K562 (cell line): Measurements from ENCODE around the gene MAP3K7. TPM values are rescaled to one million over a fixed set of nuclear protein-coding genes. Genes with fewer than 3 reads are reported as not detected.

Experiments used
- ARID4B ChIP-seq: sonication (generic); formaldehyde crosslinking; IDR thresholded peaks from 2 replicates; pipeline ENCODE4 v1.8.0; 2022; ENCODE audit warnings: mild to moderate bottlenecking, missing genetic modification reagents
- CBX8 ChIP-seq: fragments of 200-600 bp; sonication (generic); IDR thresholded peaks from 2 replicates; pipeline ENCODE4 v1.6.1; 2012; ENCODE audit warnings: borderline replicate concordance, mixed run types, low read depth, mild to moderate bottlenecking, moderate library complexity, mixed read lengths, low read length, control low read depth, inconsistent platforms; ENCODE audit not compliant: poor library complexity, severe bottlenecking; ENCODE audit errors: extremely low read depth
- CHD2 ChIP-seq: IDR thresholded peaks from 2 replicates; pipeline ENCODE4 v1.6.1; 2011; ENCODE audit warnings: low read depth, low read length
- FOS ChIP-seq: IDR thresholded peaks from 3 replicates; pipeline ENCODE4 v1.6.1; 2011; ENCODE audit not compliant: insufficient read length; ENCODE audit errors: extremely low read depth
- HLTF ChIP-seq: fragments of 450-650 bp; IDR thresholded peaks from 2 replicates; pipeline ENCODE4 v1.6.1; 2016
- MLX ChIP-seq, 2 experiments: fragments of 450-650 bp in 1 of 2; sonication (generic) in 1 of 2; formaldehyde crosslinking; conservative IDR thresholded peaks; 2 replicates each; pipeline versions ENCODE4 v1.4.0 to v1.8.1; 2020 to 2022; ENCODE audit warnings: mild to moderate bottlenecking in 1 of 2, missing genetic modification reagents in 1 of 2
- NEUROD1 ChIP-seq: fragments of 150-350 bp; IDR thresholded peaks from 2 replicates; pipeline ENCODE4 v1.6.1; 2014; ENCODE audit warnings: borderline replicate concordance, low read length, low read depth; ENCODE audit not compliant: partially characterized antibody
- NFIC ChIP-seq: fragments of 450-650 bp; IDR thresholded peaks from 2 replicates; pipeline ENCODE4 v1.6.1; 2017; ENCODE audit warnings: mild to moderate bottlenecking, inconsistent platforms
- PHB2 ChIP-seq: fragments of 450-650 bp; IDR thresholded peaks from 2 replicates; pipeline ENCODE4 v1.6.1; 2017; ENCODE audit warnings: low read depth
- POLR2AphosphoS5 ChIP-seq: IDR thresholded peaks from 2 replicates; pipeline ENCODE4 v1.6.1; 2011; ENCODE audit warnings: mild to moderate bottlenecking, low read depth, low read length, moderate library complexity; ENCODE audit not compliant: control insufficient read depth, insufficient read depth
- SMARCC2 ChIP-seq: fragments of 450-650 bp; IDR thresholded peaks from 2 replicates; pipeline ENCODE4 v1.6.1; 2017; ENCODE audit warnings: antibody characterized with exemption, moderate library complexity, mild to moderate bottlenecking, low read depth
- TARDBP ChIP-seq: fragments of 450-650 bp; IDR thresholded peaks from 2 replicates; pipeline ENCODE4 v1.6.1; 2016
- TRIM24 ChIP-seq, 2 experiments: fragments of 450-650 bp; IDR thresholded peaks; 2 replicates each; pipeline ENCODE4 v1.6.1; 2016
- YBX1 ChIP-seq: fragments of 450-650 bp; IDR thresholded peaks from 2 replicates; pipeline ENCODE4 v1.7.1; 2016; ENCODE audit warnings: mild to moderate bottlenecking
- ZEB2 ChIP-seq: fragments of 450-650 bp; IDR thresholded peaks from 2 replicates; pipeline ENCODE4 v1.6.1; 2016
- ZKSCAN1 ChIP-seq: fragments of 150-350 bp; IDR thresholded peaks from 2 replicates; pipeline ENCODE4 v1.6.1; 2016; ENCODE audit warnings: low read depth, low read length
- ZNF282 ChIP-seq: sonication (generic); formaldehyde crosslinking; IDR thresholded peaks from 2 replicates; pipeline ENCODE4 v1.8.1; 2023; ENCODE audit warnings: missing genetic modification reagents
- ZNF347 ChIP-seq: fragments of 450-650 bp; formaldehyde crosslinking; IDR thresholded peaks from 2 replicates; pipeline ENCODE4 v1.4.0; 2020; ENCODE audit warnings: low read depth, mild to moderate bottlenecking, moderate library complexity
- polyA plus RNA-seq, 8 experiments: library from polyadenylated mRNA; depleted of rRNA in 4 of 8; stranded (reverse) in 5 of 8; unstranded in 3 of 8; fragments of >200 nt; fragmentation: Nextera tagmentation in 2 of 8; fragmentation: Illumina TruSeq in 1 of 8; extraction: Ambion mirVana in 2 of 8; extraction: Trizol in 1 of 8; gene quantifications; 2 replicates each; pipeline versions ENCODE4 v1.2.1 to v1.2.3, GENCODE V29; 2011 to 2014; ENCODE audit warnings: inconsistent platforms in 1 of 8, missing spikeins in 1 of 8
- total RNA-seq, 7 experiments: library from RNA; depleted of rRNA in 6 of 7; stranded (reverse); fragments of >200 nt in 6 of 7; fragmentation: Illumina TruSeq in 2 of 7; extraction: Trizol in 2 of 7; gene quantifications; 2 replicates each; pipeline versions ENCODE4 v1.2.1 to v1.2.3, GENCODE V29; 2011 to 2021; ENCODE audit warnings: low replicate concordance in 1 of 7
- TF ChIP-seq, protein P1 (sequence below): fragments of 200-800 bp; sonication (Bioruptor generic); IDR thresholded peaks from 2 replicates; pipeline ENCODE4 v1.6.1; 2016; ENCODE audit warnings: missing genetic modification characterization, missing compliant biosample characterization

The MAP3K7 gene
- total and polyA plus RNA-seq, 9 of the 15 experiments (the other 6 are each of a cell fraction or from before 2014, with no cell fraction given) = 13.4 to 60.9 (median 34.8) TPM

DNA sequence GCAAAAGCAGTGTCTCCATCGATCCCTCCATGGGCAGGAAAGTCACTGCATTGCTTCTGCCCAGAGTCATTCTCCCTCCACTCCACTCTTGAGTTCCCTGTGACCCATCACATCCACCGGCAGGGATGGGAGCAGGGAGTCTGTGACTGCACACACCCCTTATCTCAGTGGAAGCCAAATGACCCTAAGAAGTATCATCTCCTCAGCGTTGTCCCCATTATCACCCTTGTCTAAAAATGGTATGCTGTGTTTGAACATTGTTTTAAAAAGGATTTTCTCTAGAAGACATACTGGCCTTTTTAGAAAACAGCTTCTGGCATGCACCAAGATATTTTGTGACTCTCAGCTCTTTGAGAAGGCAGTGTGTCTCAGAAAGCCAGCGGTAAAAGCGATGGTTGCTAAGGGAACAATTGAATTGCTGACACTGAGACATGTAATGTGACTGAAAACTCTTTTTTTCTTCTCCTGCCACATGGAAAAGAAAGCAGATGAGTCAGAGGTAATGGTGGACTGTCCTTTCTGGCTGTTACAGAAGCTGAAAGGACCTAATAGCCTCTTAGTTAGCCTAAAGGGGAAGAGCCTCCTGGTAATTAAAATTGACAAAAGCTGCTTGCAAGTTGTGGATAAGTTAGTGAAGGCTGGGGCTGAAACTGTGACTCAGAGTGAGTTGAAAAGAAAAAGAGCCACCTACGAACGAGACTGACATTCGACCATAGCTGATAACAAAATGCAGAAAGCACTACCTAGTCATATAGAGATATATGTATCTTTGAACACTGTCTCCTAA, 120.5 kb downstream of the MAP3K7 start (continued):
- TF ChIP-seq NFIC (no peak), NEUROD1 (no peak), TARDBP (no peak), CHD2 (no peak), HLTF (no peak), ZNF282 (no peak), ZEB2 (no peak), ZKSCAN1 (no peak), CBX8 (no peak), SMARCC2 (peak; percentile 71; the same call in 1 of the 2 replicates), TRIM24 (IDR thresholded peaks at IDR 0.05) (no peak), ARID4B (CRISPR knock-in tag) (no peak), FOS (peak; percentile 9), POLR2AphosphoS5 (peak; percentile 56; the same call in 1 of the 2 replicates), MLX (CRISPR knock-in tag; conservative IDR thresholded peaks at IDR 0.05) (no peak), PHB2 (no peak), ZNF347 (no peak), YBX1 (no peak)
- TF ChIP-seq, protein P1, sequence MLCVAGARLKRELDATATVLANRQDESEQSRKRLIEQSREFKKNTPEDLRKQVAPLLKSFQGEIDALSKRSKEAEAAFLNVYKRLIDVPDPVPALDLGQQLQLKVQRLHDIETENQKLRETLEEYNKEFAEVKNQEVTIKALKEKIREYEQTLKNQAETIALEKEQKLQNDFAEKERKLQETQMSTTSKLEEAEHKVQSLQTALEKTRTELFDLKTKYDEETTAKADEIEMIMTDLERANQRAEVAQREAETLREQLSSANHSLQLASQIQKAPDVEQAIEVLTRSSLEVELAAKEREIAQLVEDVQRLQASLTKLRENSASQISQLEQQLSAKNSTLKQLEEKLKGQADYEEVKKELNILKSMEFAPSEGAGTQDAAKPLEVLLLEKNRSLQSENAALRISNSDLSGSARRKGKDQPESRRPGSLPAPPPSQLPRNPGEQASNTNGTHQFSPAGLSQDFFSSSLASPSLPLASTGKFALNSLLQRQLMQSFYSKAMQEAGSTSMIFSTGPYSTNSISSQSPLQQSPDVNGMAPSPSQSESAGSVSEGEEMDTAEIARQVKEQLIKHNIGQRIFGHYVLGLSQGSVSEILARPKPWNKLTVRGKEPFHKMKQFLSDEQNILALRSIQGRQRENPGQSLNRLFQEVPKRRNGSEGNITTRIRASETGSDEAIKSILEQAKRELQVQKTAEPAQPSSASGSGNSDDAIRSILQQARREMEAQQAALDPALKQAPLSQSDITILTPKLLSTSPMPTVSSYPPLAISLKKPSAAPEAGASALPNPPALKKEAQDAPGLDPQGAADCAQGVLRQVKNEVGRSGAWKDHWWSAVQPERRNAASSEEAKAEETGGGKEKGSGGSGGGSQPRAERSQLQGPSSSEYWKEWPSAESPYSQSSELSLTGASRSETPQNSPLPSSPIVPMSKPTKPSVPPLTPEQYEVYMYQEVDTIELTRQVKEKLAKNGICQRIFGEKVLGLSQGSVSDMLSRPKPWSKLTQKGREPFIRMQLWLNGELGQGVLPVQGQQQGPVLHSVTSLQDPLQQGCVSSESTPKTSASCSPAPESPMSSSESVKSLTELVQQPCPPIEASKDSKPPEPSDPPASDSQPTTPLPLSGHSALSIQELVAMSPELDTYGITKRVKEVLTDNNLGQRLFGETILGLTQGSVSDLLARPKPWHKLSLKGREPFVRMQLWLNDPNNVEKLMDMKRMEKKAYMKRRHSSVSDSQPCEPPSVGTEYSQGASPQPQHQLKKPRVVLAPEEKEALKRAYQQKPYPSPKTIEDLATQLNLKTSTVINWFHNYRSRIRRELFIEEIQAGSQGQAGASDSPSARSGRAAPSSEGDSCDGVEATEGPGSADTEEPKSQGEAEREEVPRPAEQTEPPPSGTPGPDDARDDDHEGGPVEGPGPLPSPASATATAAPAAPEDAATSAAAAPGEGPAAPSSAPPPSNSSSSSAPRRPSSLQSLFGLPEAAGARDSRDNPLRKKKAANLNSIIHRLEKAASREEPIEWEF = no peak
